Panc1 (cell line): ENCODE data around the gene ALDH1L2. TPM values are rescaled to one million over a fixed set of nuclear protein-coding genes. Genes with fewer than 3 reads are reported as not detected.
A peak's percentile ranks its signal among the peaks of the same experiment; 100 is the strongest.

Experiments used
- ATAC-seq: fragments of 200-7000 bp; cut with Tn5 transposase; 2 replicates; pipeline ENCODE4 v1.9.1; 2020; ENCODE audit warnings: mild to moderate bottlenecking, moderate library complexity
- BruUV-seq: library from RNA; stranded (reverse); fragments of 400-500 nt; replicated peaks from 2 replicates; lab custom pipeline; 2021; lab: Mats Ljungman, UMichigan
- CTCF ChIA-PET: fragments of 300-600 bp; sonication (Branson Sonifier 250); formaldehyde crosslinking; loops from one replicate; lab custom pipeline; 2022; ENCODE audit warnings: antibody characterized with exemption; lab: Charles Lee
- POLR2A ChIA-PET: fragments of 300-600 bp; sonication (Branson Sonifier 250); formaldehyde crosslinking; loops from one replicate; lab custom pipeline; 2022; ENCODE audit warnings: antibody characterized with exemption; lab: Charles Lee
- DNase-seq: peaks from one replicate; pipeline ENCODE4 v3.0.0-alpha.2; 2010; ENCODE audit warnings: low read depth, low spot score
- H3K27ac ChIP-seq: 2 replicates; pipeline ENCODE4 v1.5.1; 2011; ENCODE audit warnings: mild to moderate bottlenecking, low read length, inconsistent platforms
- H3K27me3 ChIP-seq: fragments of 200-500 bp; sonication (Bioruptor generic); 2 replicates; pipeline ENCODE4 v1.6.0; 2014; ENCODE audit warnings: low read length, inconsistent platforms; ENCODE audit not compliant: control insufficient read depth, insufficient read depth
- H3K36me3 ChIP-seq: fragments of 200-500 bp; sonication (Bioruptor generic); 2 replicates; pipeline ENCODE4 v1.5.1; 2014; ENCODE audit warnings: inconsistent platforms, mild to moderate bottlenecking, low read length, moderate library complexity; ENCODE audit not compliant: control insufficient read depth, insufficient read depth
- H3K4me1 ChIP-seq: 2 replicates; pipeline ENCODE4 v1.5.1; 2011; ENCODE audit warnings: inconsistent platforms, mild to moderate bottlenecking, low read length, moderate library complexity; ENCODE audit not compliant: control insufficient read depth, insufficient read depth
- H3K4me3 ChIP-seq, 2 experiments: 2 replicates each; pipeline ENCODE4 v1.5.1; 2011 to 2012; ENCODE audit warnings: low read depth in 2 of 2, low read length in 2 of 2, mild to moderate bottlenecking in 2 of 2, inconsistent platforms in 1 of 2, moderate library complexity in 1 of 2
- H3K9me3 ChIP-seq: fragments of 200-500 bp; sonication (Bioruptor generic); 2 replicates; pipeline ENCODE4 v1.5.1; 2014; ENCODE audit warnings: low read depth, mild to moderate bottlenecking, inconsistent platforms, low read length, moderate library complexity; ENCODE audit not compliant: control insufficient read depth, insufficient read depth
- POLR2AphosphoS5 ChIP-seq: IDR thresholded peaks from 2 replicates; pipeline ENCODE4 v1.6.1; 2012; ENCODE audit warnings: mild to moderate bottlenecking, low read depth, low read length, moderate library complexity
- SIN3A ChIP-seq: IDR thresholded peaks from 2 replicates; pipeline ENCODE4 v1.6.1; 2012; ENCODE audit warnings: low read depth, mild to moderate bottlenecking, low read length, moderate library complexity, borderline replicate concordance; ENCODE audit not compliant: insufficient read depth
- TCF7L2 ChIP-seq: IDR thresholded peaks from 2 replicates; pipeline ENCODE4 v1.6.1; 2011; ENCODE audit warnings: mild to moderate bottlenecking, low read depth, low read length, inconsistent platforms
- in situ Hi-C: cut with HindIII; loops from 2 replicates; pipeline ENCODE4 v1.10.0; 2016; ENCODE audit warnings: low sequenced_read_pairs, low pct_unique_long_range_greater_than_20kb
- intact Hi-C: fragments of 100-400 bp; cut with micrococcal nuclease; formaldehyde crosslinking; loops from one replicate; pipeline ENCODE4 v1.10.0; 2022; ENCODE audit not compliant: unreplicated experiment
- total RNA-seq: library from RNA; stranded (reverse); gene quantifications from one replicate; pipeline ENCODE4 v1.2.1, GENCODE V29; 2021; ENCODE audit not compliant: unreplicated experiment
- TF ChIP-seq, protein P1 (sequence below): fragments of 450-650 bp; IDR thresholded peaks from 2 replicates; pipeline ENCODE4 v1.5.1; 2017; ENCODE audit warnings: mild to moderate bottlenecking
- TF ChIP-seq, protein P2 (sequence below), 2 experiments: IDR thresholded peaks; 2 replicates each; pipeline ENCODE4 v1.6.1; 2011 to 2012; ENCODE audit warnings: low read depth in 2 of 2, control low read depth in 1 of 2, low read length in 1 of 2, mild to moderate bottlenecking in 1 of 2, moderate library complexity in 1 of 2; ENCODE audit not compliant: insufficient read depth in 1 of 2

The ALDH1L2 gene
- total RNA-seq, 1 experiment from 2014 or later, result 2.2 TPM

DNA sequence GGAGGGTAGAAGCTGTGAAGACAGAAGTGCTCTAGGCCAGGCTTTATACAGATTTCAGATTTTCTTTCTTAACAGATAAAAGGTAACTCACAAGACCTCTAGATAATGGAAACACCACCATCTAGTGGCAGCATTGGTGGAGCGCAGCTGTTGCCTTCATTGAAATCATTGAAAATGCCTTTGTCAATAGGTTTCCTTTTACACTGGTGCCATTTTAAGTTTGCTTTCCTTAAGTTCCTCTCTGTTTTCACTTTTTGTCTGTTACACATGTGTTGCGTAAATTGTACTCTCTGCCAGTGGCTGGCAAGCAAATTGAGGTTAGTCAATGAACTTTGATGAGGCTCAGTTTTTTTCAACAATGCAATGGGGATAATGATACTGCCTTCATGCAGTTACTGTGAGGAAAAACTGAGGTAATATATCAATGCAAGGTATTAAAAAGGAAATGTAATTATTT, 31.1 kb downstream of the ALDH1L2 start:
- no TSS peak for BruUV-seq
- Histone ChIP-seq H3K9me3 (no peaks in the 10 kb centered on the region; the same call in 1 of the 2 replicates), H3K4me1 (no peaks in the 10 kb centered on the region), H3K27me3 (no peaks in the 10 kb centered on the region), H3K27ac (no peak overlapping the region), H3K36me3 (no peaks in the 10 kb centered on the region), H3K4me3 (no peak overlapping the region)
- peak; percentile 85 for ATAC-seq
- in situ Hi-C loops (no loop called here), intact Hi-C loops (loop anchor here (2.0 kb wide), 1 partner anchor 672 kb away; no protein-coding TSS in a partner anchor)
- TF ChIP-seq, protein P1, sequence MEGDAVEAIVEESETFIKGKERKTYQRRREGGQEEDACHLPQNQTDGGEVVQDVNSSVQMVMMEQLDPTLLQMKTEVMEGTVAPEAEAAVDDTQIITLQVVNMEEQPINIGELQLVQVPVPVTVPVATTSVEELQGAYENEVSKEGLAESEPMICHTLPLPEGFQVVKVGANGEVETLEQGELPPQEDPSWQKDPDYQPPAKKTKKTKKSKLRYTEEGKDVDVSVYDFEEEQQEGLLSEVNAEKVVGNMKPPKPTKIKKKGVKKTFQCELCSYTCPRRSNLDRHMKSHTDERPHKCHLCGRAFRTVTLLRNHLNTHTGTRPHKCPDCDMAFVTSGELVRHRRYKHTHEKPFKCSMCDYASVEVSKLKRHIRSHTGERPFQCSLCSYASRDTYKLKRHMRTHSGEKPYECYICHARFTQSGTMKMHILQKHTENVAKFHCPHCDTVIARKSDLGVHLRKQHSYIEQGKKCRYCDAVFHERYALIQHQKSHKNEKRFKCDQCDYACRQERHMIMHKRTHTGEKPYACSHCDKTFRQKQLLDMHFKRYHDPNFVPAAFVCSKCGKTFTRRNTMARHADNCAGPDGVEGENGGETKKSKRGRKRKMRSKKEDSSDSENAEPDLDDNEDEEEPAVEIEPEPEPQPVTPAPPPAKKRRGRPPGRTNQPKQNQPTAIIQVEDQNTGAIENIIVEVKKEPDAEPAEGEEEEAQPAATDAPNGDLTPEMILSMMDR, result peak; percentile 88
- no peak for TF ChIP-seq POLR2AphosphoS5
- ChIA-PET CTCF (interaction anchor here (0.9 kb wide), 1 partner anchor 47 kb away, joined by 3 read pairs; no protein-coding TSS in a partner anchor), POLR2A (no interaction called here)
- peak; percentile 71 for DNase-seq

DNA sequence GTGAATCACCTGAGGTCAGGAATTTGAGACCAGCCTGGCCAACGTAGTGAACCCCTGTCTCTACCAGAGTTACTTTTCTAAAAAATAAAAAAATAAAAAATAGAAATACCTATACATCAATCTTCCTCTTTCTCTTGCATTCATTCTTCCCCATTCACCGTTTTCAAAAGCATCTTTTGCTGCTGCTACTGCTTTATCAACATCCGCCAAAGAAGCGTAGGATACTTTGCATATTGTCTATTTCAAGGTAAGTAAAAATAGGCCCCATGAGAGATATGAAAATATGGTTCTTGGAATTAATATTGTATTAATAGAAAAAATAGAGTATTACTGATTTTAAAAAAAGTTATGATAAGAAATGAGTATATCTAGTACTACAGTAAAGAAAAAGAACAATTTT, 32.3 kb downstream of the ALDH1L2 start:
- H3K27ac ChIP-seq, result no peak overlapping the region
- ATAC-seq, result no peak
- DNase-seq, result no peak
- no peaks in the 10 kb centered on the region for H3K27me3 ChIP-seq
- H3K4me3 ChIP-seq, result no peak overlapping the region
- BruUV-seq, result no TSS peak
- ChIA-PET POLR2A (no interaction called here), CTCF (no interaction called here)
- in situ Hi-C loops, result no loop called here
- no peak for TF ChIP-seq POLR2AphosphoS5
- TF ChIP-seq, protein P2, sequence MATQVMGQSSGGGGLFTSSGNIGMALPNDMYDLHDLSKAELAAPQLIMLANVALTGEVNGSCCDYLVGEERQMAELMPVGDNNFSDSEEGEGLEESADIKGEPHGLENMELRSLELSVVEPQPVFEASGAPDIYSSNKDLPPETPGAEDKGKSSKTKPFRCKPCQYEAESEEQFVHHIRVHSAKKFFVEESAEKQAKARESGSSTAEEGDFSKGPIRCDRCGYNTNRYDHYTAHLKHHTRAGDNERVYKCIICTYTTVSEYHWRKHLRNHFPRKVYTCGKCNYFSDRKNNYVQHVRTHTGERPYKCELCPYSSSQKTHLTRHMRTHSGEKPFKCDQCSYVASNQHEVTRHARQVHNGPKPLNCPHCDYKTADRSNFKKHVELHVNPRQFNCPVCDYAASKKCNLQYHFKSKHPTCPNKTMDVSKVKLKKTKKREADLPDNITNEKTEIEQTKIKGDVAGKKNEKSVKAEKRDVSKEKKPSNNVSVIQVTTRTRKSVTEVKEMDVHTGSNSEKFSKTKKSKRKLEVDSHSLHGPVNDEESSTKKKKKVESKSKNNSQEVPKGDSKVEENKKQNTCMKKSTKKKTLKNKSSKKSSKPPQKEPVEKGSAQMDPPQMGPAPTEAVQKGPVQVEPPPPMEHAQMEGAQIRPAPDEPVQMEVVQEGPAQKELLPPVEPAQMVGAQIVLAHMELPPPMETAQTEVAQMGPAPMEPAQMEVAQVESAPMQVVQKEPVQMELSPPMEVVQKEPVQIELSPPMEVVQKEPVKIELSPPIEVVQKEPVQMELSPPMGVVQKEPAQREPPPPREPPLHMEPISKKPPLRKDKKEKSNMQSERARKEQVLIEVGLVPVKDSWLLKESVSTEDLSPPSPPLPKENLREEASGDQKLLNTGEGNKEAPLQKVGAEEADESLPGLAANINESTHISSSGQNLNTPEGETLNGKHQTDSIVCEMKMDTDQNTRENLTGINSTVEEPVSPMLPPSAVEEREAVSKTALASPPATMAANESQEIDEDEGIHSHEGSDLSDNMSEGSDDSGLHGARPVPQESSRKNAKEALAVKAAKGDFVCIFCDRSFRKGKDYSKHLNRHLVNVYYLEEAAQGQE (IDR thresholded peaks at IDR 0.05; ENCODE audit: insufficient read depth in 1 of 2, low read depth in 2 of 2, low read length in 1 of 2), result no peak
- no peak for TF ChIP-seq TCF7L2
- TF ChIP-seq, protein P1, result no peak
- no peak for TF ChIP-seq SIN3A
- no peaks in the 10 kb centered on the region for H3K36me3 ChIP-seq
- no peaks in the 10 kb centered on the region for H3K4me1 ChIP-seq
- intact Hi-C loops, result loop anchor here (2.0 kb wide), 1 partner anchor 671 kb away; no protein-coding TSS in a partner anchor
- no peaks in the 10 kb centered on the region; the same call in 1 of the 2 replicates for H3K9me3 ChIP-seq
